Right cardiac atrium (tissue), 5 donors: ENCODE measurements around the gene MLST8. TPM values are rescaled to one million over a fixed set of nuclear protein-coding genes. Genes with fewer than 3 reads are reported as not detected.

Experiments used
- ATAC-seq, 2 donors: fragments of 200-7000 bp; cut with Tn5 transposase; one replicate each; pipeline versions ENCODE4 v1.8.0 to v1.9.1; 2020; ENCODE audit warnings: moderate library complexity in 2 of 2, mild to moderate bottlenecking in 1 of 2
- DNase-seq, 3 donors: peaks; one replicate each; pipeline ENCODE4 v3.0.0-alpha.2; 2020
- H3K27ac ChIP-seq: one replicate; pipeline ENCODE4 v1.5.1; 2013; ENCODE audit warnings: mild to moderate bottlenecking, low read length, control low read depth, moderate library complexity
- H3K27me3 ChIP-seq: one replicate; pipeline ENCODE4 v1.6.1; 2013; ENCODE audit not compliant: control insufficient read depth, insufficient read depth
- H3K4me1 ChIP-seq: one replicate; pipeline ENCODE4 v1.6.1; 2013; ENCODE audit warnings: low read length; ENCODE audit not compliant: control insufficient read depth, insufficient read depth
- H3K4me3 ChIP-seq: one replicate; pipeline ENCODE4 v1.5.1; 2013; ENCODE audit warnings: low read length, control low read depth
- H3K9me3 ChIP-seq: one replicate; pipeline ENCODE4 v1.6.1; 2013; ENCODE audit warnings: low read length; ENCODE audit not compliant: control insufficient read depth
- WGBS: extraction: QIAGEN DNeasy Blood & Tissue Kit; methylation state at CpG from one replicate; pipeline ENCODE4 v1.1.7; 2013; 5-methylcytosine and 5-hydroxymethylcytosine counted together
- intact Hi-C, 4 donors: fragments of 100-400 bp; cut with DNase I; formaldehyde crosslinking; loops; one replicate each; pipeline versions ENCODE4 v1.11.0 to v1.14.0; 2022 to 2023
- polyA plus RNA-seq: library from polyadenylated mRNA; stranded (reverse); fragments of 200-250 nt; gene quantifications from one replicate; pipeline ENCODE4 v1.2.3, GENCODE V29; 2013
- total RNA-seq, 4 donors: library from RNA; stranded (reverse); fragmentation: NEBNext Ultra II Directional; extraction: Animal tissue kit (Norgen Biotek cat#: 25700); gene quantifications; one replicate each; pipeline ENCODE4 v1.2.1, GENCODE V29; 2021
- donor health status: healthy with polysubstance abuse.
- donor health status: DM: no; HTN: yes; CAD: no.
- donor health status: DM: no; HTN: no; CAD: no.
- donor health status: DM: no; HTN: yes; CAD: no; lungs with severe emphysema.
- donor health status: DM: yes; HTN: yes; CAD: no.

MLST8 gene
- total and polyA plus RNA-seq, 5 donors, result 24.2 to 33.3 (median 28.8) TPM

GRCh38 chr16:2191446-2191706 is 13.9 kb upstream of the MLST8 start:
- H3K4me1 ChIP-seq, result no peaks in the 10 kb centered on the region
- peak in 1 of 3 donors; percentile 78 for DNase-seq
- H3K27ac ChIP-seq, result no peak overlapping the region
- intact Hi-C loops, result no loop called here
- ATAC-seq, result peak; percentile 46 to 47
- H3K27me3 ChIP-seq, result no peaks in the 10 kb centered on the region
- no peaks in the 10 kb centered on the region for H3K9me3 ChIP-seq
- 60% methylated on average over 11 of the region's 11 CpGs for WGBS
- no peak overlapping the region for H3K4me3 ChIP-seq

DNA sequence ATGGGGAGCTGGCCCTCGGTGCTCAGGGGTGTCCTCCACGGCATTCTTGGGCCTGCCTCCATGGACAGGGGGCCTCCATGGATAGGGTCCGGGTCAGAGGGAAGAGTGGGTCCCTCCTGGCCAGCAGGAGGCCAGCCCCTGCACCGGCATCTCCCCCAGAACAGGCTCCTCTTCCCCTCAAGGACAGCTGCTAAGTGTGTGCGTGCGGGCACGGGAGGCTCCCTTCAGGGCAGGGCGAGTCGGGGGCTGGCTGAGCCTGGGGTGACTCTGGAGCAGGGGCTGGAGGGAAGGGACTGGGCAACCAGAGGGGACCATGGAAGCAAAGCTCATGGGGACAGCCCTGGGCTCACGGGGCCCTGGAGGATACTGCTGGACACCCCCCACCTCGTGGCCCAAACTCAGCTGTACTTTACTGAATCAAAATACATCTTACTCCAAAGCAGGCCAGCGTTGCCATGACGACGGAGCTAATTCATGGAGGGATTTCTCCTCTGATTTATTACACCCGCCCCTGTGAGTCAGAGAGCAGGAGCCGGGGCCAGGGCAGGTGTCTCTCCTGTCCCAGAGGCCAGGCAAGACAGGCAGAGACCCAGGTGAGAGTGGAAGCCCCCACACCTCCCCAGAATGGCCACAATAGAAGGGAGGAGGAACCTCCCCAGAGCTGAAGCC is 11.0 kb upstream of the MLST8 start:
- WGBS, result 68% methylated on average over 16 of the region's 16 CpGs
- no peak for ATAC-seq
- H3K27ac ChIP-seq, result no peak overlapping the region
- DNase-seq, result no peak
- no peak overlapping the region for H3K4me3 ChIP-seq
- H3K4me1 ChIP-seq, result no peaks in the 10 kb centered on the region
- H3K27me3 ChIP-seq, result no peaks in the 10 kb centered on the region
- no peaks in the 10 kb centered on the region for H3K9me3 ChIP-seq
- intact Hi-C loops, result no loop called here

DNA sequence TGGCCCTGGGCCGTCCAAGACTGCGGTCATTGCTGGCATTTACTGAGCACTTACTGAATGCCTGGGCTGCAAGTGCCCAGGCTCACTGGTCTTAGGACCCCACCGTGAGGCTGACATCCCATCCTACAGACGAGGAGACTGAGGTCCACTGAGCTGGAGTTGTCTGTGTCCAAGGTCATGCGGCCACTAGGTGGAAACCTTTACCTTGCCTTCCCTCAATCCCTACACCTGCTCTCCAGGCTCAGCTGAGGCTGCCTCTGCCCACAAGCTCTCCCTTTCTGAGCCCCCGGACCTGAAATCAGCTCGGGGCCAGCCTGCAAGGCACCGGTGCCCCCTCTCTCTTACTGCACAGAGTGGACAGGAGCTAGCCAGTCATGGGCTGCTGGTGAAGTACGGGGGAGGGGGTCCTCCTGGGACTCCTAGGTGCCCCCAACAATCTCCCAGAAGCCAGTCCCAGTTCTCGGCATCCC is 10.4 kb upstream of the MLST8 start:
- H3K4me3 ChIP-seq, result no peak overlapping the region
- no peaks in the 10 kb centered on the region for H3K9me3 ChIP-seq
- WGBS, result 36% methylated on average over 10 of the region's 10 CpGs
- peak in 1 of 2 donors; percentile 17 for ATAC-seq
- H3K4me1 ChIP-seq, result no peaks in the 10 kb centered on the region
- no peak for DNase-seq
- intact Hi-C loops, result no loop called here
- no peaks in the 10 kb centered on the region for H3K27me3 ChIP-seq
- H3K27ac ChIP-seq, result no peak overlapping the region

GRCh38 chr16:2195322-2196161 is 9.7 kb upstream of the MLST8 start:
- Histone ChIP-seq H3K4me1 (no peaks in the 10 kb centered on the region), H3K4me3 (peak overlapping the region; percentile 67), H3K9me3 (no peaks in the 10 kb centered on the region), H3K27ac (no peak overlapping the region), H3K27me3 (no peaks in the 10 kb centered on the region)
- intact Hi-C loops, result no loop called here
- no peak for ATAC-seq
- DNase-seq, result no peak
- 7% methylated on average over 49 of the region's 49 CpGs for WGBS

- H3K9me3 ChIP-seq, result no peaks in the 10 kb centered on the region
- 1% methylated on average over 107 of the region's 129 CpGs for WGBS
- no peaks in the 10 kb centered on the region for H3K4me1 ChIP-seq
- no peak within 1 kb of the TSS for H3K27ac ChIP-seq
- ATAC-seq, result no peak
- no peak for DNase-seq
- no peaks in the 10 kb centered on the region for H3K27me3 ChIP-seq
- intact Hi-C loops, result no loop called here
- peak within 1 kb of the TSS; percentile 67 for H3K4me3 ChIP-seq
Measured at GRCh38 chr16:2196162-2196980, 8.9 kb upstream of the MLST8 start, which contains the start of gene CASKIN1. Gene CASKIN1 (minus strand): TSS chr16:2196605. CDS start chr16:2196432, 173 bp downstream.

- 21% methylated on average over 32 of the region's 32 CpGs for WGBS
- ATAC-seq (no peak), DNase-seq (no peak)
- no peaks in the 10 kb centered on the region for H3K27me3 ChIP-seq
- H3K27ac ChIP-seq, result no peak overlapping the region
- intact Hi-C loops, result no loop called here
- peak overlapping the region; percentile 67 for H3K4me3 ChIP-seq
- H3K4me1 ChIP-seq, result no peaks in the 10 kb centered on the region
- H3K9me3 ChIP-seq, result no peaks in the 10 kb centered on the region
Measured at GRCh38 chr16:2196981-2197511, 8.2 kb upstream of the MLST8 start.

DNA sequence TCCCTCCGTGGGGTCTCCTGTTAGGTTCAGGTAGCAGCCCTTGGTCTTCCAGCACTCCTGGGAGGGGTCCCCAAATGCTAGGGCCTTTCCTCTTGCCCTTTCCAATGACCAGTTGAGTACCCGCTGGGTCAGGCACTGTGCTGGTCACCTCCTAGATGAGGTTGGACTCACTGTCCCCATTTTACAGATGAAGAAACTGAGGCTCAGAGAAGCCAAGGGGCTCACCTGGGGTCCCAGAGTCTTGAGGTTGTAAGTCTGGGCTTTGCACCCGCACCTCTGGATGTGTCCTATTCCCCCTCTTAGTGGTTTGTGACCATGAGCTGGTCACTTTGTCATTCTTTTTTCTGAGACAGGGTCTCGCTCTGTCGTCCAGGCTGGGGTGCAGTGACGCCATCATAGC is 7.5 kb upstream of the MLST8 start:
- Histone ChIP-seq H3K27ac (no peak overlapping the region), H3K27me3 (no peaks in the 10 kb centered on the region)

DNA sequence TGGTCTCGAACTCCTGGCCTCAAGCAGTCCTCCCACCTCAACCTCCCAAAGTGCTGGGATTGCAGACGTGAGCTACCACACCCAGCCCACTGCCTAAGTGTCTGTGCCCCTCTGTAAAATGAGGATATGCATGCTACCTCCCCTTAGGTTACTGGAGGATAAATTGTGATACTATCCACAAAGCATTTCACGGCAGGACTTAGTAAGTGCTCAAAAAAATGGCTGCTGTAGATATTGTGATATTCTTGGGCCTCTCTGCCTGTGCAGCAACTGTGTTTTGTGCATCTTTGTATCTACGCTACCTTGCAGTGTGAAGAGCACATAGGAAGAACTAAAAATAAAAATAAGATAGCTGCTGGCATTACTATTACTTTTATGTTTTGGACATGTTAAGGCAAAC is 7.0 kb upstream of the MLST8 start:
- H3K4me1 ChIP-seq, result no peaks in the 10 kb centered on the region
- no peak overlapping the region for H3K4me3 ChIP-seq
- no peak for ATAC-seq
- intact Hi-C loops, result no loop called here
- no peak overlapping the region for H3K27ac ChIP-seq
- no peaks in the 10 kb centered on the region for H3K27me3 ChIP-seq
- H3K9me3 ChIP-seq, result no peaks in the 10 kb centered on the region
- DNase-seq, result no peak
- WGBS, result 61% methylated on average over 4 of the region's 4 CpGs

More for the DNA sequence above, 7.5 kb upstream of the MLST8 start:
- DNase-seq (no peak), ATAC-seq (no peak)
- intact Hi-C loops, result no loop called here
- Histone ChIP-seq H3K9me3 (no peaks in the 10 kb centered on the region), H3K4me1 (no peaks in the 10 kb centered on the region), H3K4me3 (no peak overlapping the region)
- WGBS, result 84% methylated on average over 6 of the region's 6 CpGs

- no peaks in the 10 kb centered on the region for H3K4me1 ChIP-seq
- DNase-seq (no peak), ATAC-seq (no peak)
- WGBS, result 76% methylated on average over 5 of the region's 5 CpGs
- H3K27me3 ChIP-seq, result no peaks in the 10 kb centered on the region
- H3K9me3 ChIP-seq, result no peaks in the 10 kb centered on the region
- no peak overlapping the region for H3K27ac ChIP-seq
- intact Hi-C loops, result no loop called here
- H3K4me3 ChIP-seq, result no peak overlapping the region
Measured at GRCh38 chr16:2199095-2199494, 6.2 kb upstream of the MLST8 start.

DNA sequence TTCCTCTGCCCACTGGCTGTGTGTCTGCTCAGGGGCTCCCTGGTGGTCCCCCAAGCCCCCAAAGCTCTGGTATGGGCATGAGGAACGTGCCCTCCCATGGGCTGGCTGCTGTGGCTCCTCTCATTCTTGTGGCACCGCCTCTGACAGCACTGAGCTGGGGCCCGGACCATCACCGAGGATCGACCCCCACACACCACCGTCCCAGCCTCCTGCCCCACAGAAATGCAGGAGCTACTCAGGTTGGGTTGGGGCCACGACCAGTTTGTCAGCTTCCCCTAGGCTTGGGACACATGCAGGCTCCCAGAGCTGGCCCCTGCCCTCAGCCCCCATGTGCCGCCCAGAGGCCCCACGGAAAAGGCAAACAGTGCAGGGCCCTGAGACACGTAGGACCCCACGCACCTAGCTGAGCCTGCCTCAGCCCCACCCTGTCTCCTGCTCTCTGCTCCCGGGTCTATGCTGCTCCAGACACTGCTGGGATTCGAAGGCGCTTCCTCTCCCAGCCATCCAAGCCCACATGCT is 5.6 kb upstream of the MLST8 start:
- DNase-seq (no peak), ATAC-seq (no peak)
- WGBS, result 68% methylated on average over 14 of the region's 14 CpGs
- H3K27me3 ChIP-seq, result no peaks in the 10 kb centered on the region
- no peaks in the 10 kb centered on the region for H3K9me3 ChIP-seq
- intact Hi-C loops, result loop anchor here in 1 of 4 donors (10.0 kb wide), 1 partner anchor 45 kb away; the partner anchor contains the start of gene TRAF7
- peaks cover 3% of the 10 kb centered on the region for H3K4me1 ChIP-seq
- no peak overlapping the region for H3K4me3 ChIP-seq
- H3K27ac ChIP-seq, result no peak overlapping the region
